Measurements from ENCODE around the gene ANKRD36B. TPM values are rescaled to one million over a fixed set of nuclear protein-coding genes. Genes with fewer than 3 reads are reported as not detected.
"Not testable (repeated sequence)": the region's sequence is repeated elsewhere in the genome, so short reads cannot be mapped to it uniquely, and the experiment has no call there.

ANKRD36B gene
- 3.0 and 6.1 TPM in 2 replicates for total RNA-seq (2014; rRNA removed; shearing (Covaris generic))

DNA sequence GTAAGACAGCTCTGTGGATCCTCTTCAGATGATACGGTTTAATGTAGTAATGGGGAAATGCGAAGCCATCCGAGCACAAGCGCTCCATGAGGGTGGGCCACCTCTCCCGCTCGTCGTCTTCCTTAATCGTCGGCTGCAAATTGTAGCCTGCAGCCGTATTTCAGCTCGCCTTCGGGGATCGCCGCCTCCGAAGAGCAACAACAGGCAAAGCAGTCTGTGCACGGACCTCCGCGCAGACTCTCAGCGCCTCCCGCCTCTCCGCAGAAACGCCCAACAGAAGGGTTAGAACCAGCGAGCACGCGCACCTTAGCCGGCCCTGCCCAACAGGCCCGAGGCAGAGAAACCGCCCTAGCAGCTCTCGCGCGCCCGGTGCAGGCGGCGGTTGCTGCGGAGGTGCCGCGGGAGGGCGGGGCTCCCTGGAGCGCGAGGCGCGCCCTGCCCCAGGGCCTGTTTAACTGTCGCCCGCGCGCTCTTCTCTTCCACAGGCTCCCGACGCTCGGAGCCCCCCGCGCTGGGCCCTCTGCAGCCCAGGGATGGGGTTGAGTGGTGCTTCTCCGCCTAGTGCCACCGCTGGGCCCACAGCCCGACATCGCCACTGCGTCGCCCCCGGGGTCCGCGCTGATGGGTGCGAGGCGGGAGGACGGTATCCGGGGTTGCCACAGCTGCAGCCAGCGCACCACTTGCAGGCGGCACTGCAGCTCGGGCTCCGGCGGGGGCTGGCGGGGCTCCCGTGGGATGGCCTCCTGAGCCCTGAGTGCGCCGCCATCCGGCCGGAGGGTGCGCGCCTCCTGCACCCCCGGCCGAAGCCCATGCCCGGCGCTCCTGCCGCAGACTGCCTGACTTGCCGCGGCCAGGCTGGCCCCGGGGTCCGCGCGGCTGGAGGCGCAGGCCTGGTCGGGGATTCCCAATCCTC, at the start of gene ANKRD36B:
Gene ANKRD36B (minus strand): TSS at position 280 of the 913 bp plus-strand sequence. CDS start 192 bp downstream, at position 88.
- not testable (repeated sequence) for H3K27me3 ChIP-seq (ENCODE audit: control insufficient read depth, insufficient read depth, low read length); H3K36me3 ChIP-seq (replicated peaks; ENCODE audit: control insufficient read depth, insufficient read depth, low read length)
- peak; percentile 40 for DNase-seq
- peak within 1 kb of the TSS; percentile 46 for H3K4me3 ChIP-seq (ENCODE audit: insufficient read depth, low read depth, low read length)

DNA sequence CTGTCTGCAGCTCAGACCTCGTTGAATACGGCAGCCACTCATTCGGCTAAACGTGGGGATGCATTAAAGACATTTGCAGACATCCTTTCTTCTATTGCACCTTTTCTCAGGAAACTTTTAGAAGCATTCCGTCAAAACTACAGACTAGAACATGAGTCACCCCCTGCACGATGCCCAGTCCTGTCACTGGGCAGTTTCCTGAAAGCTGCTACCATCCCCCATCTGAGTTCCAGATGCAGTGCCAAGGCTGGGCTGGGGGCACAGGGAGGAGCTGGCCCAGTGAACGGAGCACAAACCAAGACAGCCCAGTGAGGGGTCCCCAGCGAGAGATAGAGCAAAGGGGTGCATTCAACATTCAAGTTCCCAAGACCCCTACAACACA, 36.4 kb upstream of the ANKRD36B start:
- H3K27me3 ChIP-seq (ENCODE audit: control insufficient read depth, insufficient read depth, low read length); DNase-seq; H3K4me3 ChIP-seq (ENCODE audit: insufficient read depth, low read depth, low read length); H3K36me3 ChIP-seq (replicated peaks; ENCODE audit: control insufficient read depth, insufficient read depth, low read length): not testable (repeated sequence)

DNA sequence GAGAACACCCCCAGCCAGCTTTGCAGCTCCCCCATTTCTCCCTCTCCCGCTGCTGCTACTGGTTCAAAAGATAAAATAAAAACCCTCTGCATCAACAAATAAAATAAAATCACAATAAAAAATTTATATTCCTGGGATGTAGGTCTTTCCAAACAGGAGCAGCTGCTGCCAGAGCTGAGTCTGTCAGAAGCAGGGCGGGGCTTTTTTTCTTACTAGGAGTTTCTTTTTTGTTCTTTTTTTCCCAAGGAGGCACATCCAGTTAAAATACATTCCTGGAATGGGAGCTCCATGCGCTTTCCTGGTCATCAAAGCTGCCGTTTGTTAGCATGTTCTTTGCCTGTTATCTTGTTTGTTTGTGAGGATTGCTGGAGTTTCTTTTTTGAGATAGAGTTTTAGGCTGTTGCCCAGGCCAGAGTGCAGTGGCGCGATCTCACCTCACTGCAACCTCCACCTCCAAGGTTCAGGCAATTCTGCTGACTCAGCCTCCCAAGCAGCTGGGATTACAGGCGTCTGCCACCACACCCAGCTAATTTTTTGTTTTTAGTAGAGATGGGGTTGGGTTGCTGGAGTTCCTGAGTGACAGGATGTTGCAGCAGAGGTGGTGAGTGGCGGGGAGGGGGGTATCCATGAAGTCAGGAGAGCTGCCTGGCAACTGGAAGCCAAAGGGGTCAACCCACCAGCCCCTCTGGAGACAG, 35.8 kb upstream of the ANKRD36B start:
- not testable (repeated sequence) for H3K4me3 ChIP-seq (ENCODE audit: insufficient read depth, low read depth, low read length); DNase-seq; H3K36me3 ChIP-seq (replicated peaks; ENCODE audit: control insufficient read depth, insufficient read depth, low read length); H3K27me3 ChIP-seq (ENCODE audit: control insufficient read depth, insufficient read depth, low read length)

GRCh38 chr2:97622976-97623375, 33.3 kb upstream of the ANKRD36B start:
- DNase-seq; H3K36me3 ChIP-seq (replicated peaks; ENCODE audit: control insufficient read depth, insufficient read depth, low read length): not testable (repeated sequence)

GRCh38 chr2:97620492-97620891, 30.8 kb upstream of the ANKRD36B start:
- not testable (repeated sequence) for H3K4me3 ChIP-seq (ENCODE audit: insufficient read depth, low read depth, low read length); H3K36me3 ChIP-seq (replicated peaks; ENCODE audit: control insufficient read depth, insufficient read depth, low read length); DNase-seq; H3K27me3 ChIP-seq (ENCODE audit: control insufficient read depth, insufficient read depth, low read length)

More at GRCh38 chr2:97622976-97623375, 33.3 kb upstream of the ANKRD36B start:
- not testable (repeated sequence) for H3K27me3 ChIP-seq (ENCODE audit: control insufficient read depth, insufficient read depth, low read length); H3K4me3 ChIP-seq (ENCODE audit: insufficient read depth, low read depth, low read length)

GRCh38 chr2:97618939-97619827, 29.5 kb upstream of the ANKRD36B start:
- H3K4me3 ChIP-seq (ENCODE audit: insufficient read depth, low read depth, low read length); DNase-seq: not testable (repeated sequence)

DNA sequence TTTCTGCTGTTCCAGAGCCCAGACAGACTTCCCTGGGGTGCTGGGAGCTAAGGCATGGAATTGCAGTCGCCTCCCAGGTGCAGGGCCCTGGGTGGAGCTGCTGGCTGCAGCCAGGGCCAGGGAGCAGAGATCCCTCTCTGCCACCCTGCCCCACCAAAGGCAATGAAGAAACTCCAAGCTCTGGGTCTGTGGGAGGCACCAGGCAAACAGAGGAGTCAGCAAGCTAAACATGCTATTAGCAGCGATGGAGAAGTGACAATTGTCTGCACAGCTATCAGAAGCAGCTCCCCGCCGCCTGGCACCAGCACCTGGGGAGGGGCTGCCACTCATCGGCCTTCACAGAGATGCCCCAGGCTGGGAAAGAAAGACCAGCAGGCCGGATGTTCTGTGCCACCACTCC, 28.2 kb upstream of the ANKRD36B start:
- no peak for DNase-seq
- no peaks in the 10 kb centered on the region for H3K27me3 ChIP-seq (ENCODE audit: control insufficient read depth, insufficient read depth, low read length)
- no peak overlapping the region for H3K4me3 ChIP-seq (ENCODE audit: insufficient read depth, low read depth, low read length)
- no peaks in the 10 kb centered on the region for H3K36me3 ChIP-seq (replicated peaks; ENCODE audit: control insufficient read depth, insufficient read depth, low read length)

More at GRCh38 chr2:97618939-97619827, 29.5 kb upstream of the ANKRD36B start:
- not testable (repeated sequence) for H3K36me3 ChIP-seq (replicated peaks; ENCODE audit: control insufficient read depth, insufficient read depth, low read length); H3K27me3 ChIP-seq (ENCODE audit: control insufficient read depth, insufficient read depth, low read length)

DNA sequence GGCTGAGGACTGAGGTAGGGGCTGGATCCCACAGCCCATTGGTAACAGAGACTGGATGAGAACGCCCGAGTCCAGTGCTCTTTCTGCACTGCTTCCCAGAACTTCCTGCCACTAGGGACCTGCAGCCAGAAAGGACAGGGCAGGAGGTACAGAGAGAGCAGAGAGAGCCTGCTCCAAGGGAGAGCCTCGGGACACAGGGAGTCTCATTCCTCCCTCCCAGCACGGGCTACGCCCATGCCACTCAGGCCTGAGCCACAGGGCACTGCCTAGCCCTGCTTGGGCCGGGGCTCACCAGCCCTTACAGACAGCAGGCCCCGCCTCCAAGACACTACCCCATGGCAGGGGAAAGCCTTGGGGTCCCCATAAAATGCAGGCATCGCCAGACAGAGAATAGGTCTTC, 26.1 kb upstream of the ANKRD36B start:
- not testable (repeated sequence) for DNase-seq; H3K27me3 ChIP-seq (ENCODE audit: control insufficient read depth, insufficient read depth, low read length); H3K36me3 ChIP-seq (replicated peaks; ENCODE audit: control insufficient read depth, insufficient read depth, low read length); H3K4me3 ChIP-seq (ENCODE audit: insufficient read depth, low read depth, low read length)

- not testable (repeated sequence) for H3K36me3 ChIP-seq (replicated peaks; ENCODE audit: control insufficient read depth, insufficient read depth, low read length); DNase-seq; H3K27me3 ChIP-seq (ENCODE audit: control insufficient read depth, insufficient read depth, low read length); H3K4me3 ChIP-seq (ENCODE audit: insufficient read depth, low read depth, low read length)
These were observed 22.2 kb upstream of the ANKRD36B start for GRCh38 chr2:97611895-97612294.

- not testable (repeated sequence) for H3K36me3 ChIP-seq (replicated peaks; ENCODE audit: control insufficient read depth, insufficient read depth, low read length); H3K4me3 ChIP-seq (ENCODE audit: insufficient read depth, low read depth, low read length); DNase-seq; H3K27me3 ChIP-seq (ENCODE audit: control insufficient read depth, insufficient read depth, low read length)
These were observed 19.1 kb upstream of the ANKRD36B start for GRCh38 chr2:97608745-97609144.

- not testable (repeated sequence) for H3K4me3 ChIP-seq (ENCODE audit: insufficient read depth, low read depth, low read length); DNase-seq; H3K36me3 ChIP-seq (replicated peaks; ENCODE audit: control insufficient read depth, insufficient read depth, low read length); H3K27me3 ChIP-seq (ENCODE audit: control insufficient read depth, insufficient read depth, low read length)
These were observed 16.1 kb upstream of the ANKRD36B start for GRCh38 chr2:97605524-97606339.

DNA sequence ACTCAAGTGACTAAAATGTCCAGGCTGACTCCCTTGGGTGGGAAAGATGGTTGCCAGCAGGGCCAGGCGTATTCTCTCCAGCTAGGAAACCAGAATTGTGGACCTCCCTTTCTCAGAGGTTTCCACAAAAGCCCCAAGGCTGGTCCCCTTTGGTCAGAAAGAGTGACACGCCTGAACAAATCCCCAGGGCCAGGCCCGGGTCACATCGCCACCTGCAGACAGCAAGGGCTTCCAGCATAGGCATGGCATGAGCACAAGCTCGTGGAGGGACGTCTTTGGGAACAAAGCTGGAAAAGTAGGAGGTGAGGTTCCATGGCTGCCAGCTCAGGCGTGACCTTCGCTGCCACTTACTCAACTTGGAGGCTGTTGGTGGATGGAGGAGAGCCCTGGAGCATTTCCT, 15.4 kb upstream of the ANKRD36B start:
- H3K4me3 ChIP-seq (ENCODE audit: insufficient read depth, low read depth, low read length); DNase-seq; H3K36me3 ChIP-seq (replicated peaks; ENCODE audit: control insufficient read depth, insufficient read depth, low read length); H3K27me3 ChIP-seq (ENCODE audit: control insufficient read depth, insufficient read depth, low read length): not testable (repeated sequence)

DNA sequence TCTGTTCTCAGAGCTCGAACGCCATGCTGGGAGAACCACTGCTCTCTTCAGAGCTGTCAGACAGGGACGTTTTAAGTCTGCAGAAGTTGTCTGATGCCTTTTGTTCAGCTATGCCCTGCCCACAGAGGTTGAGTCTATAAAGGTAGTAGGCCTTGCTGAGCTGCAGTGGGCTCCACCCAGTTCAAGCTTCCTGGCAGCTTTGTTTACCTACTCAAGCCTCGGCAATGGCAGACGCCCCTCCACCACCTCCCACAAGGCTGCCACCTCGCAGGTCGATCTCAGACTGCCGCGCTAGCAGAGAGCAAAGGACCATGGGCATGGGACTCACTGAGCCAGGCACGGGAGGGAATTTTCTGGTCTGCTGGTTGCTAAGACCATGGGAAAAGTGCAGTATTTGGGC, 11.9 kb upstream of the ANKRD36B start:
- H3K4me3 ChIP-seq (ENCODE audit: insufficient read depth, low read depth, low read length); H3K36me3 ChIP-seq (replicated peaks; ENCODE audit: control insufficient read depth, insufficient read depth, low read length); H3K27me3 ChIP-seq (ENCODE audit: control insufficient read depth, insufficient read depth, low read length); DNase-seq: not testable (repeated sequence)

DNA sequence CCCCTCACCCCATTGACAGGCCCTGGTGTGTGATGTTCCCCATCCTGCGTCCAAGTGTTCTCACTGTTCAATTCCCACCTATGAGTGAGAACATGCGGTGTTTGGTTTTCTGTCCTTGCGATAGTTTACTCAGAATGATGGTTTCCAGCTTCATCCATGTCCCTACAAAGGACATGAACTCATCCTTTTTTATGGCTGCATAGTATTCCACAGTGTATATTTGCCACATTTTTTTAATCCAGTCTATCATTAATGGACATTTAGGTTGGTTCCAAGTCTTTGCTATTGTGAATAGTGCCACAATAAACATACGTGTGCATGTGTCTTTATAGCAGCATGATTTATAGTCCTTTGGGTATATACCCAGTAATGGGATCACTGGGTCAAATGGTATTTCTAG, 6.5 kb upstream of the ANKRD36B start:
- not testable (repeated sequence) for H3K27me3 ChIP-seq (ENCODE audit: control insufficient read depth, insufficient read depth, low read length); DNase-seq; H3K36me3 ChIP-seq (replicated peaks; ENCODE audit: control insufficient read depth, insufficient read depth, low read length); H3K4me3 ChIP-seq (ENCODE audit: insufficient read depth, low read depth, low read length)

All from H7 (cell line).